GM21447 (cell line): Measurements from ENCODE around the gene GMCL2.

Source experiments
- ATAC-seq: cut with Tn5 transposase; IDR thresholded peaks from one replicate; pipeline ENCODE4 v1.9.1; 2021; ENCODE audit not compliant: unreplicated experiment

GMCL2 gene

GRCh38 chr5:178145965-178146820 is 41.0 kb downstream of the GMCL2 start:
- peak; percentile 72 for ATAC-seq

DNA sequence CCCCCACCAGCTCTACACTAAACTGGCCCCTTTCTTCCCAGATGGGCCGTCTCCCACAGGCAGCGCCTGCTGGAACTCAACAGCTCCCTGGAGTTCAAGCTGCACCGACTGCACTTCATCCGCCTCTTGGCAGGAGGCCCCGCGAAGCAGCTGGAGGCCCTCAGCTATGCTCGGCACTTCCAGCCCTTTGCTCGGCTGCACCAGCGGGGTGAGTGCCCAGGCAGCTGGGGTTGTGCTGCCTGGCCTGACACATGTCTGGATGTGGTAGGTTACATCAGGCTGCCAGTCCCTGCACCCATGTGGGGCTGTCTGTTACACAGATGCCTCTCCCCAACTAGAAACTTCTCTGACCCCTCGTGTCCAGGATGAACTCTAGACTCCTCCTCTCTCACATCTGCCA is 43.3 kb downstream of the GMCL2 start:
- ATAC-seq, result no peak

- ATAC-seq, result no peak
These were observed 43.9 kb downstream of the GMCL2 start for GRCh38 chr5:178143246-178143645.

DNA sequence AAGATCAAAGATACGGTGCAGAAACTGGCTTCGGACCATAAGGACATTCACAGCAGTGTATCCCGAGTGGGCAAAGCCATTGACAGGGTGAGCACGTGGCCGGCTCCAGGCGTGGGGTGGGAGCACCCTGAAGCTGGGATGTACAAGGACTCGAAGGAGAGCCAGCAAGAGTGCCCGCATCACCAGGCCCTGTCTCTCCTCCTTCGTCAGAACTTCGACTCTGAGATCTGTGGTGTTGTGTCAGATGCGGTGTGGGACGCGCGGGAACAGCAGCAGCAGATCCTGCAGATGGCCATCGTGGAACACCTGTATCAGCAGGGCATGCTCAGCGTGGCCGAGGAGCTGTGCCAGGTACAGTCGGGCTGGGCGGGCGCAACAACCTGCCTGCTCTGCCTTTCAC is 44.5 kb downstream of the GMCL2 start:
- ATAC-seq, result no peak

- ATAC-seq, result no peak
These were observed 45.6 kb downstream of the GMCL2 start for GRCh38 chr5:178141550-178141949.

DNA sequence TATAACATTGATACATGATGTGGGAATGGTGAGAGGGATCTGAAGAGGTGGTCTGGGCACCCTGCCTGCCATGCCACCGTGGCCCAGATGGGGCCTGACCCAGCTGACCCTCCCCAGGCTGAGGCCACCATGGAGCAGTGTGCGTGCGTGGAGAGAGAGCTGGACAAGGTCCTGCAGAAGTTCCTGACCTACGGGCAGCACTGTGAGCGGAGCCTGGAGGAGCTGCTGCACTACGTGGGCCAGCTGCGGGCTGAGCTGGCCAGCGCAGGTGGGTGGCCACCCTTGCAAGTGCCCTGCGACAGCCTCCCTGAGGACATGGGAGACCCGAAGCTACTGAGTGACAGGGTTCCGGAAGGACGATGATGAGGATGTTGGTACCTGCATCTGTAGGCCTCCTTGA is 49.2 kb downstream of the GMCL2 start:
- no peak for ATAC-seq

DNA sequence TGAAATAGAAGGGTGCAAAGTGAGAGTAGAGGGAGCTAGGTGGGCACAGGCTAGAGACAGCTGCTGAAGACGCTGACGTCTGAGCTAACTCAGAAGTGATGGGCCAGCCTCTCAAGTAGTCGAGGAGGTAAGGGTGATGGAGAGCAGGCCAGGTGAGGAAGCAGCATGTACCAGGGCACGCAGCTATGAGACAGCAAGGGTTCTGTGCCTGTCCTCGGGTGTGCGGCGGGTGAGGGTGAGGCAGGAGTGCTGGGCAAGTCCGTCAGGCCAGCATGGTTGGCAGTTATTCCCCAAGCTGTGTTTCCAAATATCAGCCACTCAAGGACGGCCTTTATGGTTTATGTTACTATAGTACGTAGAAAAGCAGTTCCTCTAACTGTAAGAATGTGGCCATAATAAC is 50.2 kb downstream of the GMCL2 start:
- no peak for ATAC-seq
